Pancreas (tissue), 10 donors: ENCODE measurements around the gene AP5Z1. TPM values are rescaled to one million over a fixed set of nuclear protein-coding genes. Genes with fewer than 3 reads are reported as not detected.

Experiments used
- ATAC-seq, 4 donors: fragments of 200-7000 bp; cut with Tn5 transposase; one replicate each; pipeline versions ENCODE4 v1.8.0 to v1.9.1; 2020; ENCODE audit warnings: mild to moderate bottlenecking in 4 of 4, moderate library complexity in 4 of 4
- DNase-seq, 6 donors: peaks; one replicate each; pipeline ENCODE4 v3.0.0-alpha.2; 2020
- FAIRE-seq: peaks from 2 replicates; lab custom pipeline; 2012; peaks lifted over from hg19 to GRCh38; lab: Jason Lieb, UNC
- H3K27ac ChIP-seq, 4 donors: fragments of 200-600 bp; sonication (generic); 1 replicate in 3 of 4; 2 replicates in 1 of 4; pipeline versions ENCODE4 v1.5.0 to v1.8.0; 2020
- H3K27me3 ChIP-seq, 4 donors: fragments of 200-600 bp; one replicate each; pipeline ENCODE4 v1.8.0; 2021
- H3K36me3 ChIP-seq, 3 donors: fragments of 200-600 bp; sonication (generic) in 1 of 3; one replicate each; pipeline versions ENCODE4 v1.5.0 to v1.8.0; 2020 to 2021
- H3K4me1 ChIP-seq, 3 donors: fragments of 200-600 bp; one replicate each; pipeline ENCODE4 v1.8.0; 2021
- H3K4me3 ChIP-seq, 4 donors: fragments of 200-600 bp; sonication (generic) in 2 of 4; one replicate each; pipeline versions ENCODE4 v1.5.0 to v1.8.0; 2020 to 2021
- H3K9me3 ChIP-seq, 4 donors: fragments of 200-600 bp; one replicate each; pipeline ENCODE4 v1.8.0; 2021
- WGBS, 2 donors: extraction: QIAGEN DNeasy Blood & Tissue Kit; methylation state at CpG; one replicate each; pipeline ENCODE4 v1.1.7; 2013; 5-methylcytosine and 5-hydroxymethylcytosine counted together
- intact Hi-C, 3 donors: fragments of 100-400 bp; cut with DNase I; formaldehyde crosslinking; loops; one replicate each; pipeline versions ENCODE4 v1.11.1 to v1.14.2; 2022
- polyA plus RNA-seq, 2 donors: library from polyadenylated mRNA; stranded (reverse); fragments of 200-250 nt; gene quantifications; one replicate each; pipeline ENCODE4 v1.2.3, GENCODE V29; 2013
- total RNA-seq, 6 donors: library from RNA; stranded (reverse); fragmentation: NEBNext Ultra II Directional in 4 of 6; extraction: Animal tissue kit (Norgen Biotek cat#: 25700) in 4 of 6; gene quantifications; one replicate each; pipeline versions ENCODE4 v1.2.1 to v1.2.4, GENCODE V29; 2021 to 2023
- TF ChIP-seq, protein P1 (sequence below), 4 donors: fragments of 200-600 bp; sonication (generic) in 3 of 4; IDR thresholded peaks; one replicate each; pipeline versions ENCODE4 v1.5.0 to v1.8.0; 2021; ENCODE audit warnings: antibody characterized with exemption in 4 of 4
- donor health status: healthy with polysubstance abuse.
- donor health status: DM: no; HTN: no; CAD: no; lungs with moderate emphysema.
- donor health status: DM: no; HTN: no; CAD: no.
- donor health status: control.
- donor health status: control.
- donor health status: Bipolar disorder and iron deficiency.
- donor health status: DM: yes; HTN: yes; CAD: no.
- donor health status: DM: no; HTN: no; CAD: no.
- donor health status: DM: no; HTN: no; CAD: no.
- donor health status: DM: yes; HTN: yes; CAD: no.

AP5Z1 gene
- total and polyA plus RNA-seq, 8 donors: 12.8 to 81.2 (median 18.3) TPM

DNA sequence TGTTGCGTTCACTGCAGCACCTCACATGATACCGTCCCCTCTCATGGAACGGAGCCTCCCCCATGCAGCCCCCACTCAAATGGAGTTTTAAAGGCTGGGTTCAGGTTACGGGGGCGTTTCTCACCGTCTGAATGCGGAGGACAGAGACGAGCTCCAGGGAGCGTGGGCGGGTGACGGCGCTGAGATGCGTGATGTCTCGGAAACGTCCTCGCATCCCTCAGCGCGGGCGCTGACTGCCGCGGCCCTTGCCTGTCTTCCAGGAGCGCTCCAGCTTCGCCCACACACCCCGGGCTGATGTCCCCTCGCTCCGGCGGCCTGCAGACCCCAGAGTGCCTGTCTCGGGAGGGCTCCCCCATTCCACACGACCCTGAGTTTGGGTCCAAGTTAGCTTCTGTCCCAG is 16.6 kb upstream of the AP5Z1 start:
- ATAC-seq: no peak
- DNase-seq: no peak
- TF ChIP-seq, protein P1, sequence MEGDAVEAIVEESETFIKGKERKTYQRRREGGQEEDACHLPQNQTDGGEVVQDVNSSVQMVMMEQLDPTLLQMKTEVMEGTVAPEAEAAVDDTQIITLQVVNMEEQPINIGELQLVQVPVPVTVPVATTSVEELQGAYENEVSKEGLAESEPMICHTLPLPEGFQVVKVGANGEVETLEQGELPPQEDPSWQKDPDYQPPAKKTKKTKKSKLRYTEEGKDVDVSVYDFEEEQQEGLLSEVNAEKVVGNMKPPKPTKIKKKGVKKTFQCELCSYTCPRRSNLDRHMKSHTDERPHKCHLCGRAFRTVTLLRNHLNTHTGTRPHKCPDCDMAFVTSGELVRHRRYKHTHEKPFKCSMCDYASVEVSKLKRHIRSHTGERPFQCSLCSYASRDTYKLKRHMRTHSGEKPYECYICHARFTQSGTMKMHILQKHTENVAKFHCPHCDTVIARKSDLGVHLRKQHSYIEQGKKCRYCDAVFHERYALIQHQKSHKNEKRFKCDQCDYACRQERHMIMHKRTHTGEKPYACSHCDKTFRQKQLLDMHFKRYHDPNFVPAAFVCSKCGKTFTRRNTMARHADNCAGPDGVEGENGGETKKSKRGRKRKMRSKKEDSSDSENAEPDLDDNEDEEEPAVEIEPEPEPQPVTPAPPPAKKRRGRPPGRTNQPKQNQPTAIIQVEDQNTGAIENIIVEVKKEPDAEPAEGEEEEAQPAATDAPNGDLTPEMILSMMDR (IDR thresholded peaks at IDR 0.05): no peak
- FAIRE-seq: no peak
- Histone ChIP-seq H3K27me3 (no peaks in the 10 kb centered on the region), H3K4me3 (no peak overlapping the region), H3K36me3 (peaks cover 8 to 74% (median 28%) of the 10 kb centered on the region in 3 donors), H3K4me1 (no peaks in the 10 kb centered on the region), H3K9me3 (no peaks in the 10 kb centered on the region), H3K27ac (no peak overlapping the region)
- intact Hi-C loops: loop anchor here in 1 of 3 donors (10.0 kb wide), 1 partner anchor 154 kb away; no protein-coding TSS in a partner anchor
- 93 to 94% methylated on average over 25 to 29 of the region's 29 CpGs for WGBS, 2 donors

DNA sequence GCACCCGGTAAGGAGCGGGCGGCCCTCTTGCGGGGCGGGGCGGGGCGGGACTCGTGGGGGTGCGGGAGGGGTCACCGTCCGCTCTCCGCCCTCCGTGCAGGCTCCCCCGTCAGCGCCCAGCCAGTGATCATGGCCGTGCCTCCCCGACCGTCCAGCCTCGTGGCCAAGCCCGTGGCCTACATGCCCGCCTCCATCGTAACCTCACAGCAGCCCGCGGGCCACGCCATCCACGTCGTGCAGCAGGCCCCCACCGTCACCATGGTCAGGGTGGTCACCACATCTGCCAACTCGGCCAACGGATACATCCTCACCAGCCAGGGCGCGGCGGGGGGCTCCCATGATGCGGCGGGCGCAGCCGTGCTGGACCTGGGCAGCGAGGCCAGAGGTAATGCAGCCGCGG is 16.2 kb upstream of the AP5Z1 start:
- Histone ChIP-seq H3K9me3 (no peaks in the 10 kb centered on the region), H3K4me3 (no peak overlapping the region), H3K4me1 (no peaks in the 10 kb centered on the region), H3K36me3 (peaks cover 8 to 74% (median 33%) of the 10 kb centered on the region in 3 donors), H3K27ac (no peak overlapping the region), H3K27me3 (no peaks in the 10 kb centered on the region)
- peak in 2 of 6 donors; percentile 56 to 76 for DNase-seq
- ATAC-seq: peak in 1 of 4 donors; percentile 6
- intact Hi-C loops: loop anchor here in 1 of 3 donors (10.0 kb wide), 1 partner anchor 154 kb away; no protein-coding TSS in a partner anchor
- FAIRE-seq: no peak
- TF ChIP-seq, protein P1 (IDR thresholded peaks at IDR 0.05): no peak
- WGBS, 2 donors: 96% methylated on average over 40 of the region's 40 CpGs

DNA sequence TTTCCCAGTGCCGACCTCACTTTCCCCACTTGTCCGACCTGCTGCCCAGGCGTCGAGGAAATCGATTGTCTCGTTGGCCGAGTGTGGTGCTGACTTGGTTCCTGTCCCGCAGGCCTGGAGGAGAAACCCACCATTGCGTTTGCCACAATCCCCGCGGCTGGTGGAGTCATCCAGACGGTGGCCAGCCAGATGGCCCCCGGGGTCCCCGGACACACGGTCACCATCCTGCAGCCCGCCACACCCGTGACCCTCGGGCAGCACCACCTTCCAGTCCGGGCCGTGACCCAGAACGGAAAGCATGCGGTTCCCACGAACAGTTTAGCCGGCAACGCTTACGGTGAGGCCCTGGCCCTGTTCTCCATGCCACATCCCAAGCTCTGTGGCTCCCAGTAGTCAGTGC is 14.5 kb upstream of the AP5Z1 start:
- TF ChIP-seq, protein P1 (IDR thresholded peaks at IDR 0.05): no peak
- intact Hi-C loops: no loop called here
- H3K36me3 ChIP-seq: peaks cover 8 to 57% (median 27%) of the 10 kb centered on the region in 3 donors
- H3K27me3 ChIP-seq: no peaks in the 10 kb centered on the region
- 93 to 96% methylated on average over 26 of the region's 26 CpGs for WGBS, 2 donors
- no peak overlapping the region for H3K27ac ChIP-seq
- no peaks in the 10 kb centered on the region for H3K9me3 ChIP-seq
- DNase-seq: peak in 1 of 6 donors; percentile 51
- no peak overlapping the region for H3K4me3 ChIP-seq
- ATAC-seq: no peak
- no peak for FAIRE-seq
- H3K4me1 ChIP-seq: no peaks in the 10 kb centered on the region

DNA sequence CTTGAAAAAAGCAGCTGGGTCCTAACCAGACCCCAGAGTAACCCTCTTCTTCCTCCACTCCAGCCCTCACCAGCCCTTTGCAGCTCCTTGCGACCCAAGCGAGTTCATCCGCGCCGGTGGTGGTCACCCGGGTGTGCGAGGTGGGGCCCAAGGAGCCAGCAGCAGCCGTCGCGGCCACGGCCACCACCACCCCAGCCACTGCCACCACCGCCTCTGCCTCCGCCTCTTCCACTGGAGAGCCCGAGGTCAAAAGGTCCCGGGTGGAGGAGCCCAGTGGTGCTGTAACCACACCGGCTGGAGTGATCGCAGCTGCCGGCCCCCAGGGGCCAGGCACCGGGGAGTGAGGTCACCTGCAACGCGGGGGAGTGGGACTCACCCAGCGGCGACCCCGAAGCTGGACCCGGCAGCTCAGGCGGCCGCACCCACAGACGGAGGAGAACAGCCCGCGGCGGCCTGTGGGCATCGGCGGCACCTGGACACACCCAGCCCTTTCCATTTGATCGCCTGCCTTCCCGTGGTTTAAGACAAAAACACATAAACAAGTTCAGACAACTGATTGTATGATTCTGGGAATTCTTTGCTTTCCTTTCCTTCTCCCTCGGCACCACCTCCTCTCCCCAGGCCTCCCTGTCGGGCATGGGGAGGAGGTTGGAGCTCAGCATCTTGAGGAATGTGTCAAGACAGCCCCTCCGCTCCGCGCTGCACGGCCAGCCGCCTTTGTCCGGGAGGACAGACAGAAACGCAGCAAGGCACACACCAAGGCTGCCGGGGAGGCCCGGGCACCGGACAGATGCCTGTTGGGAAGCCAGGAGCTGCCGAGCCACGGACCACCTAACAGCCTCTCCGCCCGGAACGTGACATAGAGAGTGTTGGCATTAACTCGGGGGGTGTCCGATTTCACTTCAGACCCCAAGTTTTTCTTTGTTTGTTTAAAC is 13.0 kb upstream of the AP5Z1 start:
- WGBS, 2 donors: 95% methylated on average over 54 of the region's 54 CpGs

More for the DNA sequence above, 13.0 kb upstream of the AP5Z1 start:
- FAIRE-seq: no peak
- no peak overlapping the region for H3K4me3 ChIP-seq
- peak in 1 of 6 donors; percentile 67 for DNase-seq
- H3K36me3 ChIP-seq: peaks cover 8 to 44% (median 27%) of the 10 kb centered on the region in 3 donors
- no peaks in the 10 kb centered on the region for H3K27me3 ChIP-seq
- H3K4me1 ChIP-seq: no peaks in the 10 kb centered on the region
- TF ChIP-seq, protein P1 (IDR thresholded peaks at IDR 0.05): no peak
- no peak for ATAC-seq
- H3K27ac ChIP-seq: no peak overlapping the region
- H3K9me3 ChIP-seq: no peaks in the 10 kb centered on the region
- intact Hi-C loops: no loop called here
